CD4-positive, alpha-beta T cell treated with Interleukin-4 for 1 hour (primary cell): ENCODE data around the gene TBC1D5.
"Not testable (repeated sequence)": the region's sequence is repeated elsewhere in the genome, so short reads cannot be mapped to it uniquely, and the experiment has no call there.

Experiments
- DNase-seq, 2 donors: peaks; one replicate each; pipeline ENCODE4 v3.0.0-alpha.2; 2020 to 2022

Gene TBC1D5

GRCh38 chr3:17398959-17399551, 343.4 kb downstream of the TBC1D5 start:
- no peak for DNase-seq

- no peak for DNase-seq
Observed at GRCh38 chr3:17396036-17396435, 346.4 kb downstream of the TBC1D5 start.

- DNase-seq = no peak
Observed at GRCh38 chr3:17394541-17395155, 347.8 kb downstream of the TBC1D5 start.

GRCh38 chr3:17392516-17392915, 349.9 kb downstream of the TBC1D5 start:
- DNase-seq = not testable (repeated sequence)

- no peak for DNase-seq
Observed at GRCh38 chr3:17390785-17391184, 351.6 kb downstream of the TBC1D5 start.

- DNase-seq = no peak
Observed at GRCh38 chr3:17387108-17387507, 355.3 kb downstream of the TBC1D5 start.

- no peak for DNase-seq
Observed at GRCh38 chr3:17386432-17386831, 356.0 kb downstream of the TBC1D5 start.

GRCh38 chr3:17384567-17385296, 357.7 kb downstream of the TBC1D5 start:
- no peak for DNase-seq

GRCh38 chr3:17373304-17373703, 369.1 kb downstream of the TBC1D5 start:
- DNase-seq = no peak

- no peak for DNase-seq
Observed at GRCh38 chr3:17372362-17373210, 369.8 kb downstream of the TBC1D5 start.

- DNase-seq = no peak
Observed at GRCh38 chr3:17369973-17370372, 372.5 kb downstream of the TBC1D5 start.

GRCh38 chr3:17367171-17367570, 375.3 kb downstream of the TBC1D5 start:
- no peak for DNase-seq

- DNase-seq = no peak
Observed at GRCh38 chr3:17360991-17361390, 381.4 kb downstream of the TBC1D5 start.

GRCh38 chr3:17359911-17360310, 382.5 kb downstream of the TBC1D5 start:
- DNase-seq = no peak

- DNase-seq = no peak
Observed at GRCh38 chr3:17357035-17357710, 385.3 kb downstream of the TBC1D5 start.

- no peak for DNase-seq
Observed at GRCh38 chr3:17356585-17356984, 385.8 kb downstream of the TBC1D5 start.

GRCh38 chr3:17355591-17355990, 386.8 kb downstream of the TBC1D5 start:
- no peak for DNase-seq

- no peak for DNase-seq
Observed at GRCh38 chr3:17354341-17354740, 388.1 kb downstream of the TBC1D5 start.

GRCh38 chr3:17352620-17353019, 389.8 kb downstream of the TBC1D5 start:
- no peak for DNase-seq

GRCh38 chr3:17351193-17351592, 391.2 kb downstream of the TBC1D5 start:
- DNase-seq = not testable (repeated sequence)

GRCh38 chr3:17349093-17349492, 393.3 kb downstream of the TBC1D5 start:
- DNase-seq = no peak

- DNase-seq = no peak
Observed at GRCh38 chr3:17342119-17342518, 400.3 kb downstream of the TBC1D5 start.

- no peak for DNase-seq
Observed at GRCh38 chr3:17340693-17341092, 401.7 kb downstream of the TBC1D5 start.
